Keratinocyte (primary cell): ENCODE results near the gene TGM5.

ENCODE experiments used
- CTCF ChIP-seq, 3 experiments: IDR thresholded peaks in 1 of 3; conservative IDR thresholded peaks in 1 of 3; optimal IDR thresholded peaks in 1 of 3; 2 replicates in 2 of 3; 3 replicates in 1 of 3; pipeline versions ENCODE3 to v1.5.1; 2011; ENCODE audit warnings: low read length in 3 of 3, mild to moderate bottlenecking in 3 of 3, moderate library complexity in 2 of 3, control low read depth in 1 of 3, inconsistent platforms in 1 of 3; ENCODE audit not compliant: insufficient read depth in 2 of 3; ENCODE audit errors: extremely low read depth in 1 of 3
- EZH2 ChIP-seq: IDR thresholded peaks from one replicate; pipeline ENCODE4 v1.6.1; 2012; ENCODE audit warnings: inconsistent platforms, mild to moderate bottlenecking, low read length, moderate library complexity

DNA sequence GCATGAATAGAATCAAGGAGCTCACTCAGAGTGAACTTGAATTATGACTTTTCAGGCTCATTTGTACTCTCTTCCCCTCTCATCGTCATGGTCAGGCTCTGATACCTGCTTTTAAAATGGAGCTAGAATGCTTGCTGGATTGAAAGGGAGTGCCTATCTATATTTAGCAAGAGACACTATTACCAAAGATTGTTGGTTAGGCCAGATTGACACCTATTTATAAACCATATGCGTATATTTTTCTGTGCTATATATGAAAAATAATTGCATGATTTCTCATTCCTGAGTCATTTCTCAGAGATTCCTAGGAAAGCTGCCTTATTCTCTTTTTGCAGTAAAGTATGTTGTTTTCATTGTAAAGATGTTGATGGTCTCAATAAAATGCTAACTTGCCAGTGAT, 71.9 kb downstream of the TGM5 start:
- TF ChIP-seq CTCF (optimal IDR thresholded peaks at IDR 0.05 in 1 of 3, IDR thresholded peaks at IDR 0.05 in 1 of 3, conservative IDR thresholded peaks at IDR 0.05 in 1 of 3; ENCODE audit: extremely low read depth in 1 of 3, insufficient read depth in 2 of 3, low read length in 3 of 3): no peak
- no peak for TF ChIP-seq EZH2
